Fibroblast of lung (primary cell): ENCODE measurements around the gene RPN1.

Experiments
- CTCF ChIP-seq, 2 donors: IDR thresholded peaks in 1 of 2; conservative IDR thresholded peaks in 1 of 2; 1 replicate in 1 of 2; 2 replicates in 1 of 2; pipeline ENCODE4 v1.5.1; 2011 to 2012; ENCODE audit warnings: low read length in 2 of 2, control low read depth in 1 of 2, inconsistent platforms in 1 of 2, low read depth in 1 of 2, mild to moderate bottlenecking in 1 of 2
- EZH2 ChIP-seq: IDR thresholded peaks from 2 replicates; pipeline ENCODE4 v1.5.1; 2012; ENCODE audit warnings: low read length, control low read depth, mild to moderate bottlenecking; ENCODE audit errors: missing control alignments

GRCh38 chr3:128684986-128685726 is 34.5 kb upstream of the RPN1 start:
- TF ChIP-seq EZH2 (no peak), CTCF (conservative IDR thresholded peaks at IDR 0.05 in 1 of 2, IDR thresholded peaks at IDR 0.05 in 1 of 2; ENCODE audit: low read depth in 1 of 2, low read length in 2 of 2) (no peak)
